Sigmoid colon (tissue), 7 donors: ENCODE data around the gene P4HA3. TPM values are rescaled to one million over a fixed set of nuclear protein-coding genes. Genes with fewer than 3 reads are reported as not detected.

Experiments
- DNase-seq: peaks from one replicate; pipeline ENCODE4 v3.0.0-alpha.2; 2019
- H3K27ac ChIP-seq, 4 donors: fragments of 200-600 bp; sonication (generic); one replicate each; pipeline ENCODE4 v1.5.1; 2016 to 2019; ENCODE audit warnings: mild to moderate bottlenecking in 1 of 4
- H3K27me3 ChIP-seq, 3 donors: fragments of 200-600 bp; sonication (generic); one replicate each; pipeline ENCODE4 v1.5.1; 2019; ENCODE audit warnings: mild to moderate bottlenecking in 1 of 3
- H3K36me3 ChIP-seq, 4 donors: fragments of 200-600 bp; sonication (generic); one replicate each; pipeline ENCODE4 v1.5.1; 2016 to 2019
- H3K4me1 ChIP-seq, 4 donors: fragments of 200-600 bp; sonication (generic); one replicate each; pipeline ENCODE4 v1.5.1; 2017 to 2019
- H3K4me3 ChIP-seq, 4 donors: fragments of 200-600 bp; sonication (generic); one replicate each; pipeline ENCODE4 v1.5.1; 2017 to 2019; ENCODE audit warnings: mild to moderate bottlenecking in 2 of 4, moderate library complexity in 1 of 4
- H3K9me3 ChIP-seq, 4 donors: fragments of 200-600 bp in 3 of 4; sonication (generic) in 3 of 4; one replicate each; pipeline versions ENCODE4 v1.5.1 to v1.6.1; 2013 to 2019
- EP300 ChIP-seq, 4 donors: sonication (generic); formaldehyde crosslinking; IDR thresholded peaks; one replicate each; pipeline ENCODE4 v1.6.1; 2017; ENCODE audit warnings: antibody characterized with exemption in 4 of 4
- POLR2A ChIP-seq, 2 donors: fragments of 450-650 bp; IDR thresholded peaks; one replicate each; pipeline ENCODE4 v1.6.1; 2016; ENCODE audit warnings: antibody characterized with exemption in 2 of 2, mild to moderate bottlenecking in 2 of 2, moderate library complexity in 2 of 2
- POLR2AphosphoS5 ChIP-seq, 4 donors: sonication (generic); formaldehyde crosslinking; IDR thresholded peaks; one replicate each; pipeline ENCODE4 v1.6.1; 2017; ENCODE audit warnings: antibody characterized with exemption in 4 of 4
- WGBS, 2 donors: extraction: QIAGEN DNeasy Blood & Tissue Kit; methylation state at CpG; one replicate each; pipeline ENCODE4 v1.1.7; 2013; 5-methylcytosine and 5-hydroxymethylcytosine counted together
- intact Hi-C: fragments of 100-400 bp; cut with DNase I; formaldehyde crosslinking; loops from one replicate; pipeline ENCODE4 v1.15.1; 2023
- polyA plus RNA-seq, 3 donors: library from polyadenylated mRNA; stranded (reverse); fragments of 200-250 nt; gene quantifications; one replicate each; pipeline ENCODE4 v1.2.3, GENCODE V29; 2013
- total RNA-seq, 4 donors: library from RNA; depleted of rRNA; stranded (reverse); fragments of >200 nt; gene quantifications; one replicate each; pipeline ENCODE4 v1.1.0, GENCODE V29; 2016
- TF ChIP-seq, protein P1 (sequence below), 4 experiments: fragments of 450-650 bp in 3 of 4; fragments of 200-600 bp in 1 of 4; IDR thresholded peaks; one replicate each; pipeline ENCODE4 v1.5.1; 2016 to 2019; ENCODE audit warnings: antibody characterized with exemption in 4 of 4, mild to moderate bottlenecking in 3 of 4, moderate library complexity in 2 of 4
- donor health status: healthy with polysubstance abuse.
- donor health status: Bipolar disorder and iron deficiency.
- donor health status: healthy.

P4HA3 gene
- total and polyA plus RNA-seq, 7 donors = 0.29 to 11.9 (median 1.1) TPM; not detected in 2

DNA sequence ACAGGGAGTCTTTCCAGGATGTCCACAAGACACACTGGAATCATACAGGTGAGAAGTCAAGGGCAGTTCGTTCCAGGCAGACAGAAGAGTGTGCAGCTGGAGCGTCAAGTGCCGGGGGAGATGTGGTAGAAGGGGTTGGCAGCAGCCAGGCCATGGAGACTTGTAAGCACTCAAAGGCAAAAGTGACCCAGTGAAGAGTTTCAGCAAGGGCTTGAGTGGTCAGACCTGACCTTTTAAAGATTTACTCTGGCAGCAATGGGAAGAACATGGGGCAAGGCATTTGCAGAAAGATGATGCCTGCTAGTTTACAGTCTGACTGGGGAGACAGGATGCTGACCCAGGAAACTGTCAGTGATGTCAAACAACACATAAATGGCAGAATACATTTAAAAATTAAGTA, 29.0 kb downstream of the P4HA3 start:
- WGBS, 2 donors = 74 to 95% methylated on average over 3 of the region's 3 CpGs
- peaks cover 0 to 55% (median 36%) of the 10 kb centered on the region in 4 donors for H3K4me1 ChIP-seq

DNA sequence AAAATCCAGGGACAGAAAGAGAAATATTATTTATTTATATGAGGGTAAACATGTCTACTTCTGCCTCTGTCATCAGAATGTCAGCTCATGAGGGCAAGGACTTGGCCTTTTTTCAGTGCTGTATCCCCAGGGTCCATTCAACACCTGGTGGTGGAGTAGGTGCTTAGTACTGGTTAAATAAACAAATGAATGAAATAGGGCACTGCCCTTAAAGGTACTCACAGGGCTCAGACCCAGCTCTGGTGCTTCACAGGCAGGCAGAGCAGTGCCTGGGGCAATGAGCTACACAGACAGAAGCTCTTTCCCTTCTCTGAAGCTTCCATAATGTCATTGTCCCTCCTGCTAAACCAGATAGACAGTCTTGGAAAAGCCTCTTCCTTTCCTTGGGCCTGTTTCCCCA, 30.9 kb downstream of the P4HA3 start:
- H3K4me1 ChIP-seq = peaks cover 0 to 38% (median 27%) of the 10 kb centered on the region in 4 donors
- no peaks in the 10 kb centered on the region for H3K36me3 ChIP-seq
- H3K9me3 ChIP-seq = no peaks in the 10 kb centered on the region
- no peak overlapping the region for H3K4me3 ChIP-seq
- intact Hi-C loops = no loop called here
- DNase-seq = no peak
- peak overlapping the region in 2 of 4 donors; percentile 75 to 88 for H3K27ac ChIP-seq
- TF ChIP-seq POLR2A (IDR thresholded peaks at IDR 0.05) = no peak
- TF ChIP-seq EP300 (IDR thresholded peaks at IDR 0.05) = no peak
- no peak for TF ChIP-seq POLR2AphosphoS5 (IDR thresholded peaks at IDR 0.05)
- TF ChIP-seq, protein P1, sequence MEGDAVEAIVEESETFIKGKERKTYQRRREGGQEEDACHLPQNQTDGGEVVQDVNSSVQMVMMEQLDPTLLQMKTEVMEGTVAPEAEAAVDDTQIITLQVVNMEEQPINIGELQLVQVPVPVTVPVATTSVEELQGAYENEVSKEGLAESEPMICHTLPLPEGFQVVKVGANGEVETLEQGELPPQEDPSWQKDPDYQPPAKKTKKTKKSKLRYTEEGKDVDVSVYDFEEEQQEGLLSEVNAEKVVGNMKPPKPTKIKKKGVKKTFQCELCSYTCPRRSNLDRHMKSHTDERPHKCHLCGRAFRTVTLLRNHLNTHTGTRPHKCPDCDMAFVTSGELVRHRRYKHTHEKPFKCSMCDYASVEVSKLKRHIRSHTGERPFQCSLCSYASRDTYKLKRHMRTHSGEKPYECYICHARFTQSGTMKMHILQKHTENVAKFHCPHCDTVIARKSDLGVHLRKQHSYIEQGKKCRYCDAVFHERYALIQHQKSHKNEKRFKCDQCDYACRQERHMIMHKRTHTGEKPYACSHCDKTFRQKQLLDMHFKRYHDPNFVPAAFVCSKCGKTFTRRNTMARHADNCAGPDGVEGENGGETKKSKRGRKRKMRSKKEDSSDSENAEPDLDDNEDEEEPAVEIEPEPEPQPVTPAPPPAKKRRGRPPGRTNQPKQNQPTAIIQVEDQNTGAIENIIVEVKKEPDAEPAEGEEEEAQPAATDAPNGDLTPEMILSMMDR (IDR thresholded peaks at IDR 0.05) = no peak
- no peaks in the 10 kb centered on the region for H3K27me3 ChIP-seq

More for the DNA sequence above, 29.0 kb downstream of the P4HA3 start:
- no peaks in the 10 kb centered on the region for H3K9me3 ChIP-seq
- no peaks in the 10 kb centered on the region for H3K36me3 ChIP-seq
- DNase-seq = no peak
- no peaks in the 10 kb centered on the region for H3K27me3 ChIP-seq
- no peak for TF ChIP-seq EP300 (IDR thresholded peaks at IDR 0.05)
- TF ChIP-seq, protein P1 (IDR thresholded peaks at IDR 0.05) = no peak
- TF ChIP-seq POLR2A (IDR thresholded peaks at IDR 0.05) = no peak
- no peak for TF ChIP-seq POLR2AphosphoS5 (IDR thresholded peaks at IDR 0.05)
- intact Hi-C loops = no loop called here
- no peak overlapping the region for H3K4me3 ChIP-seq
- H3K27ac ChIP-seq = no peak overlapping the region

DNA sequence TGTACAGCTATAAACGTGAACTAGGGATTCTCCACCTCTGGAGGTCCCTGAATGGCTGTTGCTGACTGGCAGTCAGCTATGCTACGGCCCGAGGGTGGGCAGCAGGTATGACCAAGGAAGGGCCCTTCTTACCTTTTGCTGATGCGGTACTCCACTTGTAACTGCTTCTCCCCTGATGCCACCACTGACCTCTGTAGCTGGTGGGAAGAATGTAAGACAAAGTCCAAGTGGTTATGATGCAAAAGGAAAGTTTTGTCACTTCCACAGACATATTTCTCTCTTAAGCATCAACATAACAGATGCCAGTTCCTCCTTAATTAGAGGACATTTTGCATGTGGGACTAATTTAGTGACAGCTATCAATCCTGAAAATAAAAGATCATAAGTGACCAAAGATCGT, 32.2 kb downstream of the P4HA3 start:
- no peak for TF ChIP-seq POLR2A (IDR thresholded peaks at IDR 0.05)
- TF ChIP-seq, protein P1 (IDR thresholded peaks at IDR 0.05) = no peak
- TF ChIP-seq POLR2AphosphoS5 (IDR thresholded peaks at IDR 0.05) = no peak
- no peak for TF ChIP-seq EP300 (IDR thresholded peaks at IDR 0.05)
- Histone ChIP-seq H3K27me3 (no peaks in the 10 kb centered on the region), H3K36me3 (no peaks in the 10 kb centered on the region), H3K4me1 (peaks cover 0 to 35% (median 25%) of the 10 kb centered on the region in 4 donors), H3K9me3 (no peaks in the 10 kb centered on the region), H3K27ac (peak overlapping the region; percentile 69 to 88 (median 74)), H3K4me3 (no peak overlapping the region)
- intact Hi-C loops = no loop called here
- DNase-seq = no peak
- 83 to 85% methylated on average over 5 of the region's 5 CpGs for WGBS, 2 donors

DNA sequence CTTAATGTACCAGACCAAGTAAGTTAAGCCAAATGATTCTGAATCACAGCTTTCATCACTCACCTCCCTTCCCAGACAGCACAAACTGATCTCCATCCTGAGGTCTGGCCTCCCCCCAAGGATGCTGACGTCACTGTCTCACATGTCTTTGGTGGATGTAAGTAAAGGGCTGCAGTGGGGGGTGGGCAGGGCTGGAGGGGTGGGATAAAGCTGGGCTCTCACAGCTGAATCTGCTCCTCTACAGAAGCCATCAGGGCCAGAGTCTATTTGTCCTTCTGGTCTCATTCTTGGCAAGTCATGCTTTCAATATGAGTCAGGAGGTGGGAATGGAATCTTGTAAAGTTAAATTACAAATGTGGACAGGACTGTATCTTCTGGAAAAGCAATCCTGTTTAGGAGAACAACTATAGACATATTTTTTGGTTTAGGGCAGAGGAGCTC, 32.7 kb downstream of the P4HA3 start:
- Histone ChIP-seq H3K27ac (peak overlapping the region; percentile 69 to 88 (median 74)), H3K36me3 (no peaks in the 10 kb centered on the region), H3K9me3 (no peaks in the 10 kb centered on the region), H3K27me3 (no peaks in the 10 kb centered on the region), H3K4me1 (peaks cover 0 to 31% (median 21%) of the 10 kb centered on the region in 4 donors), H3K4me3 (no peak overlapping the region)
- DNase-seq = peak; percentile 94
- intact Hi-C loops = no loop called here
- TF ChIP-seq, protein P1 (IDR thresholded peaks at IDR 0.05) = no peak
- TF ChIP-seq POLR2A (IDR thresholded peaks at IDR 0.05) (no peak), EP300 (IDR thresholded peaks at IDR 0.05) (peak in 1 of 4 donors; percentile 52), POLR2AphosphoS5 (IDR thresholded peaks at IDR 0.05) (peak in 2 of 4 donors; percentile 7 to 63)
- WGBS, 2 donors = 76 to 88% methylated on average over 1 of the region's 1 CpG

DNA sequence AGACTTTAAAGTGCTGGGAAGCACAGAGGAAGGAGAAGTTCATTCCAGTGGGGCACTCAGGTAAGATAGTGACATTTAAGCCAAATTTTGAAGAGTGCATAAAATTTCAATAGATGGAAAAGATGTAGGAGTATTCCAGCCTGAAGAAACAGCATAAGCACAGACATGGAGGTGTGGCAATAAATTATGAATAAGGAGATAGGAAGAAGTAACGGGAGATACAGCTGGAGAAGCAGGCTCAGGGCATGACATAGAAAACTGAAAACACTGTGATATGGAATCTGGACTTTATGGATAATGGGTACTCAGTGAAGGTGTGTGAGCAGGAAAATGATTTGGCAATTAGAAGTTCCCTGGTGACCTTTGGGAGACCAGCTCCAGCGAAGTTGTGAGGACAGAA, 33.3 kb downstream of the P4HA3 start:
- intact Hi-C loops = no loop called here
- Histone ChIP-seq H3K4me3 (no peak overlapping the region), H3K36me3 (no peaks in the 10 kb centered on the region), H3K27ac (peak overlapping the region; percentile 69 to 88 (median 74)), H3K4me1 (peaks cover 0 to 24% (median 20%) of the 10 kb centered on the region in 4 donors), H3K27me3 (no peaks in the 10 kb centered on the region), H3K9me3 (no peaks in the 10 kb centered on the region)
- 89 to 94% methylated on average over 2 of the region's 2 CpGs for WGBS, 2 donors
- DNase-seq = no peak
- TF ChIP-seq POLR2AphosphoS5 (IDR thresholded peaks at IDR 0.05) (no peak), EP300 (IDR thresholded peaks at IDR 0.05) (no peak), POLR2A (IDR thresholded peaks at IDR 0.05) (no peak)
- TF ChIP-seq, protein P1 (IDR thresholded peaks at IDR 0.05) = no peak
